ENCODE measurements around the gene RAB29.

GRCh38 chr1:205749234-205750137 lies 25.8 kb downstream of the RAB29 start:
- TF ChIP-seq NFRKB (IDR thresholded peaks at IDR 0.05) (no peak), SUZ12 (IDR thresholded peaks at IDR 0.05) (no peak), ZNF384 (IDR thresholded peaks at IDR 0.05) (no peak), SP1 (IDR thresholded peaks at IDR 0.05) (no peak)
